GM19395 (cell line): ENCODE data around the gene L2HGDH.

Experiments
- ATAC-seq: cut with Tn5 transposase; IDR thresholded peaks from one replicate; pipeline ENCODE4 v1.9.1; 2021; ENCODE audit warnings: mild to moderate bottlenecking, moderate library complexity; ENCODE audit not compliant: unreplicated experiment

L2HGDH gene

GRCh38 chr14:50230701-50231474 lies 81.1 kb downstream of the L2HGDH start:
- peak; percentile 35 for ATAC-seq

GRCh38 chr14:50230401-50230700 lies 81.7 kb downstream of the L2HGDH start:
- ATAC-seq: no peak

GRCh38 chr14:50229681-50230080 lies 82.3 kb downstream of the L2HGDH start:
- no peak for ATAC-seq

GRCh38 chr14:50228313-50228712 lies 83.7 kb downstream of the L2HGDH start:
- no peak for ATAC-seq

GRCh38 chr14:50225974-50226297 lies 86.1 kb downstream of the L2HGDH start:
- ATAC-seq: no peak

GRCh38 chr14:50225067-50225973 lies 86.7 kb downstream of the L2HGDH start:
- no peak for ATAC-seq

- no peak for ATAC-seq
Measured at GRCh38 chr14:50222055-50222613, 89.9 kb downstream of the L2HGDH start.

GRCh38 chr14:50218501-50218900 lies 93.5 kb downstream of the L2HGDH start:
- no peak for ATAC-seq

GRCh38 chr14:50215416-50215815 lies 96.6 kb downstream of the L2HGDH start:
- no peak for ATAC-seq

GRCh38 chr14:50213795-50214194 lies 98.2 kb downstream of the L2HGDH start:
- no peak for ATAC-seq

GRCh38 chr14:50212726-50213125 lies 99.3 kb downstream of the L2HGDH start:
- no peak for ATAC-seq

GRCh38 chr14:50210074-50210473 lies 102.0 kb downstream of the L2HGDH start:
- ATAC-seq: no peak

- no peak for ATAC-seq
Measured at GRCh38 chr14:50198499-50198898, 113.5 kb downstream of the L2HGDH start.

- ATAC-seq: no peak
Measured at GRCh38 chr14:50191499-50191898, 120.5 kb downstream of the L2HGDH start.
